Common myeloid progenitor, CD34-positive (primary cell): ENCODE measurements around the gene RUNX1.

ENCODE experiments used
- CTCF ChIA-PET: fragments of 350-600 bp; sonication (Branson Sonifier 250); formaldehyde crosslinking; loops from one replicate; lab custom pipeline; 2021; ENCODE audit warnings: antibody characterized with exemption; lab: Charles Lee
- POLR2A ChIA-PET: fragments of 350-600 bp; sonication (Branson Sonifier 250); formaldehyde crosslinking; loops from one replicate; lab custom pipeline; 2021; ENCODE audit warnings: antibody characterized with exemption; lab: Charles Lee
- DNase-seq, 3 donors: peaks; one replicate each; pipeline versions ENCODE4 v3.0.0 to v3.0.0-alpha.2; 2013
- H3K27ac ChIP-seq, 2 experiments: 1 replicate in 1 of 2; 2 replicates in 1 of 2; pipeline ENCODE4 v1.7.0; 2013; ENCODE audit warnings: inconsistent platforms in 2 of 2, low read length in 2 of 2, mild to moderate bottlenecking in 2 of 2, low read depth in 1 of 2, moderate library complexity in 1 of 2; ENCODE audit not compliant: severe bottlenecking in 2 of 2, insufficient read depth in 1 of 2, poor library complexity in 1 of 2
- H3K27me3 ChIP-seq, 5 experiments: replicated peaks in 2 of 5; 1 replicate in 3 of 5; 2 replicates in 2 of 5; pipeline versions ENCODE4 v1.6.1 to v1.7.0; 2013; ENCODE audit warnings: low read length in 4 of 5, mild to moderate bottlenecking in 2 of 5, moderate library complexity in 2 of 5, inconsistent platforms in 1 of 5; ENCODE audit not compliant: insufficient read depth in 5 of 5, control insufficient read depth in 4 of 5
- H3K36me3 ChIP-seq, 4 experiments: 1 replicate in 2 of 4; 2 replicates in 2 of 4; pipeline versions ENCODE4 v1.6.1 to v1.7.0; 2013; ENCODE audit warnings: low read length in 3 of 4, control low read depth in 1 of 4, mild to moderate bottlenecking in 1 of 4; ENCODE audit not compliant: control insufficient read depth in 4 of 4, insufficient read depth in 4 of 4
- H3K4me1 ChIP-seq, 4 experiments: 1 replicate in 3 of 4; 2 replicates in 1 of 4; pipeline versions ENCODE4 v1.6.1 to v1.7.1; 2013; ENCODE audit warnings: low read length in 3 of 4, mild to moderate bottlenecking in 3 of 4, control low read depth in 1 of 4, inconsistent platforms in 1 of 4, moderate library complexity in 1 of 4; ENCODE audit not compliant: control insufficient read depth in 4 of 4, insufficient read depth in 4 of 4; ENCODE audit errors: control extremely low read depth in 1 of 4
- H3K4me3 ChIP-seq, 7 experiments: 1 replicate in 4 of 7; 2 replicates in 3 of 7; pipeline versions ENCODE4 v1.5.1 to v1.7.0; 2013; ENCODE audit warnings: mild to moderate bottlenecking in 7 of 7, low read length in 6 of 7, moderate library complexity in 6 of 7, inconsistent platforms in 2 of 7, low read depth in 2 of 7, control low read depth in 1 of 7; ENCODE audit not compliant: insufficient read depth in 4 of 7, control insufficient read depth in 1 of 7; ENCODE audit errors: extremely low read depth in 1 of 7
- H3K9me3 ChIP-seq, 5 experiments: 1 replicate in 4 of 5; 2 replicates in 1 of 5; pipeline versions ENCODE4 v1.6.1 to v1.7.1; 2013; ENCODE audit warnings: low read length in 4 of 5, mild to moderate bottlenecking in 2 of 5, inconsistent platforms in 1 of 5, low read depth in 1 of 5, moderate library complexity in 1 of 5; ENCODE audit not compliant: control insufficient read depth in 4 of 5, insufficient read depth in 2 of 5; ENCODE audit errors: control extremely low read depth in 1 of 5
- WGBS: methylation state at CpG from one replicate; pipeline ENCODE4 v1.1.5; 2013; ENCODE audit not compliant: insufficient coverage; 5-methylcytosine and 5-hydroxymethylcytosine counted together

RUNX1 gene

GRCh38 chr21:35026153-35026500 lies 23.0 kb downstream of the RUNX1 start:
- ChIA-PET POLR2A (interaction anchor here (0.6 to 4.5 kb wide), 18 partner anchors 12 to 140 kb away, joined by 3 to 58 read pairs (median 8); partner anchors contain the start of gene RUNX1), CTCF (interaction anchor here (0.7 to 4.6 kb wide), 16 partner anchors 10 to 138 kb away, joined by 3 to 37 read pairs (median 5); no protein-coding TSS in a partner anchor)
- H3K9me3 ChIP-seq: no peaks in the 10 kb centered on the region
- H3K27me3 ChIP-seq: no peaks in the 10 kb centered on the region
- peaks cover 6 to 33% (median 26%) of the 10 kb centered on the region in 4 experiments for H3K36me3 ChIP-seq
- peaks cover 37 to 91% (median 77%) of the 10 kb centered on the region in 4 experiments for H3K4me1 ChIP-seq
- 0% methylated on average over 2 of the region's 5 CpGs for WGBS
- DNase-seq: peak in 2 of 3 donors; percentile 63 to 76
- H3K4me3 ChIP-seq: peak overlapping the region in 6 of 7 experiments; percentile 33 to 66 (median 43)
- peak overlapping the region; percentile 90 to 93 for H3K27ac ChIP-seq

DNA sequence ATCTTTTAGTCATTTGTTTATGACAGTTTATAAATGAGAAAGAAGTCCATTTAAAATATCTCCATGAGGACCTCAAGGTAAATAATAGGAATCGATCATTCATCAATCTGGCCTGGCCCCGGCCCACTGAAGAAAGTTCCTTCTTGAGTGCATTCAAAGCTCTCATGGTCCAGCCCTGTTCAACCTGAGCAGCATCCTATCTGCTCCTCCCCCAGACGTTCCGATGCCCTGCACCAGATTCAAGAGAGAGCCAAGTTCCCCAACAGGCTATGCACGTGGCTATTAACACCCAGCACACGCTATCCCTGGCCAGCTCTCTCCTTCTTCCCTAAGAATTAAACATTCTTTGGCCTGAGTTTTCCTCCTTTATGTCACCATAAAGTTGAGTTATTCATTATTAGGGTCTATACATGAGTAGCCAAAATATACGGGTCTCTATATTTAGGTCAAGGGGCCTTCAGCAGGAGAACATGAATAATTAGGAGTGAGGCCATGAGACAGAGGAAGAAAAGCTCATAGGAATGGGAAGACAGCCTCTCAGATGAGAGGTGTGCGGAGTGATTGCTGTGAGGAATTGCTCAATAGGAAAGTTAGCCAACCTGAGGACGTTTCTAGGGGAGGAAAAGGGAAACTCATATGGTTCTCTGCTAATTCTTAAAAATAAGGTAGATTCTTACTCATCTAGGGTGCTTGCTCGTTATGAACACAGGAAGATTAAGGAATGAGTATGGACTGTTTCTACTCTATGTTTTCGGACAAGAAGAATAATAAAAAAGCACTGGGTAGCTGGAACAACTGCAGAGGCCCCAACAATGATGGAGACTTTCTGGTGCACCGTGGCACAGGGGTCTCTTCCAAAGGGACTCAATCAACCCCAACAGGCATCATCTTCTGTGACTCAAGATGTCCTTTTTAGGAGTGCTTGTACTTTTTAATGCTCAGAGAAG lies 23.6 kb downstream of the RUNX1 start:
- H3K27me3 ChIP-seq: no peaks in the 10 kb centered on the region
- peaks cover 43 to 91% (median 81%) of the 10 kb centered on the region in 4 experiments for H3K4me1 ChIP-seq
- ChIA-PET CTCF (interaction anchor here (0.7 to 4.6 kb wide), 14 partner anchors 9 to 137 kb away, joined by 3 to 37 read pairs (median 5); no protein-coding TSS in a partner anchor), POLR2A (interaction anchor here (0.9 to 4.5 kb wide), 13 partner anchors 11 to 136 kb away, joined by 3 to 58 read pairs (median 10); partner anchors contain the start of gene RUNX1)
- WGBS: 60% methylated on average over 9 of the region's 12 CpGs
- H3K9me3 ChIP-seq: no peaks in the 10 kb centered on the region
- H3K4me3 ChIP-seq: peak overlapping the region in 6 of 7 experiments; percentile 33 to 66 (median 43)
- peak in 1 of 3 donors; percentile 36 for DNase-seq
- peak overlapping the region; percentile 90 to 93 for H3K27ac ChIP-seq
- H3K36me3 ChIP-seq: peaks cover 6 to 40% (median 31%) of the 10 kb centered on the region in 4 experiments

DNA sequence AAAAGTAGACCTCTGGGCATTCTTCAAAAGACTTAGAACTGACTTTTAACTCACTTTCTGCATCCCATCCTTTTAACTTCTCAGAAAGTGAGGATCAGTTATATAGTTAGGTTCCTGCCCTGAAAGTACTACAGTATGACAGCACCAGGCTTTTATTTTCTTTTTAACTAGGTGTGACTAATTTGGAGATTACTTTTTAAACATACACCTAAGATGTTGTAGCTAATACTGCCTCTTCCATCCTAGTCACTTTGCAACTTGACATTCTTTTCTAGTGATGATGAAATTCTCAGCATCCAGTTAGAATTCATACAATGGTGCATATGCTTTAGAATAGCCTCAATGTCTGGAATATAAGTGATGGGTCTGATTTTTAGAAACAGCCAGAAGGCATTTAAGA lies 24.6 kb downstream of the RUNX1 start:
- ChIA-PET CTCF (interaction anchor here (2.1 to 2.4 kb wide), 2 partner anchors 10 to 21 kb away, joined by 9 to 11 read pairs; no protein-coding TSS in a partner anchor), POLR2A (no interaction called here)
- Histone ChIP-seq H3K27me3 (no peaks in the 10 kb centered on the region), H3K9me3 (no peaks in the 10 kb centered on the region), H3K36me3 (peaks cover 6 to 46% (median 33%) of the 10 kb centered on the region in 4 experiments), H3K4me1 (peaks cover 52 to 94% (median 83%) of the 10 kb centered on the region in 4 experiments), H3K27ac (peak overlapping the region in 1 of 2 experiments; percentile 93), H3K4me3 (no peak overlapping the region)
- no peak for DNase-seq

- DNase-seq: no peak
- no peaks in the 10 kb centered on the region for H3K27me3 ChIP-seq
- no peak overlapping the region for H3K4me3 ChIP-seq
- H3K4me1 ChIP-seq: peaks cover 52 to 94% (median 79%) of the 10 kb centered on the region in 4 experiments
- peak overlapping the region in 1 of 2 experiments; percentile 93 for H3K27ac ChIP-seq
- 100% methylated on average over 1 of the region's 1 CpG for WGBS
- ChIA-PET CTCF (no interaction called here), POLR2A (no interaction called here)
- peaks cover 7 to 44% (median 34%) of the 10 kb centered on the region in 4 experiments for H3K36me3 ChIP-seq
- H3K9me3 ChIP-seq: no peaks in the 10 kb centered on the region
Observed at GRCh38 chr21:35024071-35024420, 25.1 kb downstream of the RUNX1 start.

DNA sequence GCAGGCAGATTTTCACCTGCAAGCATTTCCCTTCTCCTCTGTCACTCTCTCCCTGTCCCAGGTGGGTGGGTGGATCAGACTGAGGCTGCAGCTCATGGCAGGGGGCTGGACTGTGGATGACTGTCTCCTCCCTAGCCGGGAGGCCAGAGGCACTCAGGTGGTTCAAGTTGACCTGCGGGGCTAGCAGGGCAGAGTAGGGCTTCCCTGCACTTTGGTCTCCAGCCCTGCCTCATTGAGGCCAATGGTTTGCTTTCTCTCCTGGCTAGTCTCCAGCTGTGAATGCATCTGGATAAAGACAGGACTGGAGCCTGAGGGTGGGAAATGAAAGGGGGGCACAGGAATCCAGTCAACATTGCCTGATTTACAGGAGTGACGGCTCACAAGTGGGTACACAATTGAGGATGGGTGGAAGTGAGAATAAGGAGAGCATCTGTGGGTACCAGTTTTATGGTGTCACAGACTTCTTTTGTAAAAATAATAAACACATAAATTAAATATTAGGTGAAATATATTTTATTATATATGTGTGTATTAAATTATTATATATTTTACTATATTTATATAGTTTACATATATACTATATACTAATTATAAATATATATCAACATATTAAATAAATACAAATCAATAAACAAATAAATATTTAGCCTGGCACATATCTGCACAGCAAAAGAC lies 25.6 kb downstream of the RUNX1 start:
- DNase-seq: no peak
- no peaks in the 10 kb centered on the region for H3K27me3 ChIP-seq
- CTCF ChIA-PET: interaction anchor here (2.9 kb wide), 1 partner anchor 134 kb away, joined by 12 read pairs; no protein-coding TSS in a partner anchor
- H3K4me3 ChIP-seq: no peak overlapping the region
- H3K36me3 ChIP-seq: peaks cover 10 to 47% (median 39%) of the 10 kb centered on the region in 4 experiments
- H3K4me1 ChIP-seq: peaks cover 50 to 93% (median 75%) of the 10 kb centered on the region in 4 experiments
- H3K27ac ChIP-seq: peak overlapping the region in 1 of 2 experiments; percentile 56
- POLR2A ChIA-PET: no interaction called here
- no peaks in the 10 kb centered on the region for H3K9me3 ChIP-seq
- 100% methylated on average over 1 of the region's 3 CpGs for WGBS

GRCh38 chr21:35021546-35021945 lies 27.6 kb downstream of the RUNX1 start:
- Histone ChIP-seq H3K9me3 (no peaks in the 10 kb centered on the region), H3K27ac (peak overlapping the region; percentile 25 to 65), H3K4me3 (peak overlapping the region in 1 of 7 experiments; percentile 3), H3K27me3 (no peaks in the 10 kb centered on the region), H3K4me1 (peaks cover 37 to 86% (median 57%) of the 10 kb centered on the region in 4 experiments), H3K36me3 (peaks cover 10 to 62% (median 47%) of the 10 kb centered on the region in 4 experiments)
- 96% methylated on average over 3 of the region's 3 CpGs for WGBS
- no peak for DNase-seq
- POLR2A ChIA-PET: interaction anchor here (1.6 kb wide), 1 partner anchor 133 kb away, joined by 4 read pairs; no protein-coding TSS in a partner anchor
- CTCF ChIA-PET: interaction anchor here (1.0 to 2.9 kb wide), 10 partner anchors 10 to 132 kb away, joined by 3 to 12 read pairs (median 6); no protein-coding TSS in a partner anchor
